Stimulated activated CD4-positive, alpha-beta T cell treated with anti-CD3 and anti-CD28 coated beads, Interleukin-4, amount 100 ng/mL, for 1 hour (primary cell): ENCODE measurements around the gene TMEM39B.
A peak's percentile ranks its signal among the peaks of the same experiment; 100 is the strongest.
"Not testable (repeated sequence)": the region's sequence is repeated elsewhere in the genome, so short reads cannot be mapped to it uniquely, and the experiment has no call there.

Experiments
- DNase-seq: peaks from one replicate; pipeline ENCODE4 v3.0.0-alpha.2; 2020

The TMEM39B gene

GRCh38 chr1:32071758-32072621 lies 749 bp upstream of the TMEM39B start:
- no peak for DNase-seq

DNA sequence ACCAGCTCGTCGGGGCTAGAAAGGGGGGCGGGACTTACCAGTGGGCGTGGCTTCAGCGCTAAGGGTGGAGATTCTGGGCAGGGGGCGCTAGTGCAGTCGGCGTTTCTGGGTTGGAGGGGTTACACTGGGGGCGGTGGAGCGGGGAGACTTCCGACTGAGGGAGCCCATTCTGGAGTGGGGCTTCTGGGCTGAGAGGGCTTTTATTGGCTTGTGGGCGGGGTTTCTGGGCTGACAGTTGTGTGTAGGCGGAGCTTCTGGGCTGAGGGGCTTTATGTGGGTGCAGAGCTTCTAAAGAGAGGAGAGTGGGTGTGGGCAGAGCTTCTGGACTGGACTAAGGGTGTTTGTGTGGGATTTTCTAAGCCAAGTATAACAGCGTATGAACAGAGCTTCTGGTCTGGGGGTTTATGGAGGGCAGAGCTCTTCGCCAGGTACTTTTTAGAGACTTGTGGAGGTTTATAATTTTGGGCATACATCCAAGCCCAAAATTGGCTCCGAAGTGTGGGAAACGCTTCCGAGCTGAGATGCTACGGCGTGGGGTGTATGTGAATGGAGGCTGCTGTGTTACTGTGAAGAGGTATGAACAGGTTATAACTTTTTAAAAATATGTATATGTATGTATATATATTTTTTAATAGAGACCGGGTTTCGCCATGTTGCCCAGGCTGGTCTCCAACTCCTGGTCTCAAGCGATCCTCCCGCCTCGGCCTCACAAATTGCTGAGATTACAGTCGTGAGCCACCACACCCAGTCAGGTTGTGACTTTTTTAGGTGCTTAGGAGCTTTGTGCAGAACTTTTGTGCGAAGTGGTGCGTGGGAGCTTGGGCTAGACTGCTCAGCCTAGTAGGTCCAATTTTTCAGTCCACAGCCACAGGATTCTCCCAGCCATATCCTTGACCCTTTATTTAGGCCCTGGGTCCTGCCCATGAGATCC lies 825 bp downstream of the TMEM39B start:
- no peak for DNase-seq

GRCh38 chr1:32074841-32075240 lies 2.1 kb downstream of the TMEM39B start:
- DNase-seq: no peak

- DNase-seq: no peak
Observed at GRCh38 chr1:32077451-32077850, 4.7 kb downstream of the TMEM39B start.

- DNase-seq: no peak
Observed at GRCh38 chr1:32082022-32082421, 9.3 kb downstream of the TMEM39B start.

- DNase-seq: not testable (repeated sequence)
Observed at GRCh38 chr1:32086381-32086780, 13.6 kb downstream of the TMEM39B start.

- no peak for DNase-seq
Observed at GRCh38 chr1:32091176-32091575, 18.4 kb downstream of the TMEM39B start.

GRCh38 chr1:32091591-32091990 lies 18.9 kb downstream of the TMEM39B start:
- DNase-seq: no peak

GRCh38 chr1:32094746-32095521 lies 22.2 kb downstream of the TMEM39B start:
- DNase-seq: no peak

- DNase-seq: no peak
Observed at GRCh38 chr1:32099426-32099825, 26.7 kb downstream of the TMEM39B start.

GRCh38 chr1:32100359-32100758 lies 27.6 kb downstream of the TMEM39B start:
- no peak for DNase-seq

GRCh38 chr1:32100807-32101708 lies 28.3 kb downstream of the TMEM39B start:
- DNase-seq: no peak

DNA sequence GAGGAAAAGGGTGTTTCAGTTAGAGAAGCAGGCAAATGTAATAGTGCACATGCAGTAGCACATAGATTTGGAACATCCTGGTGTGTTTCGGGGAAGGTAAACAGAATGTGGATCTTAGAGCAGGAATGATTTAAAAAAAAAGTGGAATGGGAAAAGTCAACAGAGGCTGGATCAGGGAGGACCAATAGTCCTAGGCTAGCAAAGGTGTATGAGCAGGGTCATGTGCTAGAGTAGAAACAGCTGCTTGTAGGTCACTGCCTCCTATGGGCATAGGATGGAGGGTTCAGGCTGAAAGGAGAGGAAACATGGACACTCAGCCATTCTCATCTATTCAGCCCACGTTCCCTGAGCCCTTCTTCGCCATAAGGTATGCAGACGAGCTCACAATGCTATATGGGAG lies 31.4 kb downstream of the TMEM39B start:
- no peak for DNase-seq

GRCh38 chr1:32105338-32105737 lies 32.6 kb downstream of the TMEM39B start:
- DNase-seq: no peak

DNA sequence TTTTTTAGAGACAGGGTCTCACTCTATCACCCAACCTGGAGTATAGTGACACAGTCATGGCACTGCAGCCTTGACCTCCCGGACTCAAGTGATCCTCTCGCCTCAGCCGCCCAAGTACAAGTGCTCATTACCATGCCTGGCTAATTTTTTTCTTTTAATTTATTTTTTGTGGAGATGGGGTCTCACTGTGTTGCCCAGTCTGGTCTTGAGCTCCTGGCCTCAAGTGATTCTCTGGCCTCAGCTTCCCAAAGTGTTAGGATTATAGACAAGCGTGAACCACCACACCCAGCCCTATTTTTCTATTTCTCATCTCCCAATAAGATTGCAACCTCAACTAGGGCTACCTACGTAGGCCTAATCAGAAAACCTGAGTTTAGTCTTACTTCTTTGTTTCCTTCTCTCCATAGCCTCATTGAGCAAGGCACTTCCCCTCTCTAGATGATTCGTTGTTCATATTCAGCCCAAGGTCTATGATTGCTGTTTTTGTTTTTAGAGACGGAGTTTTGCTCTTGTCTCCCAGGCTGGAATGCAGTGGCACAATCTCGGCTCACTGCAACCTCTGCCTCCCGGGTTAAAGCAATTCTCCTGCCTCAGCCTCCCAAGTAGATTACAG lies 34.0 kb downstream of the TMEM39B start:
- no peak for DNase-seq

- DNase-seq: peak; percentile 84
Observed at GRCh38 chr1:32107742-32108661, 35.3 kb downstream of the TMEM39B start, which contains the start of gene KPNA6. KPNA6 (plus strand) TSS chr1:32108056; CDS start chr1:32108131, 75 bp downstream.

- no peak for DNase-seq
Observed at GRCh38 chr1:32111040-32111623, 38.4 kb downstream of the TMEM39B start.

DNA sequence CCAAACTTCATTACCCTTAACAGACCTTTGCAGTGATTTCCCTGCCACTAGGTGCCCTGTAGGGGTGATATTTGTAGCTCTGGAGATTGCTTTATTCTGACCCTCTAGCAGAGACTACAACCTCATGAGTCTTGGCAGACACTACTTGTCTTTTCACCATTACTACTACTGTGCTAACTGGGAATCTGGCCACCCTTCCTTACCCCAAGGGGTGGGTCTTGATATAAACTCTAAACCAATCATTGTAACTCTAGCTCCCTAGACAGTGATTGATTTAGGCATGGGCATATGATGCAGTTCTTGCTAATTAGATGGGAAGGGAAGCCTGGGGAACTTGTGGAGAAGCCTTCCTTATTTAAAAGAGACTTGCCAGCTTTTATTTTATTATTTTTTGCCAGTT lies 39.0 kb downstream of the TMEM39B start:
- no peak for DNase-seq

DNA sequence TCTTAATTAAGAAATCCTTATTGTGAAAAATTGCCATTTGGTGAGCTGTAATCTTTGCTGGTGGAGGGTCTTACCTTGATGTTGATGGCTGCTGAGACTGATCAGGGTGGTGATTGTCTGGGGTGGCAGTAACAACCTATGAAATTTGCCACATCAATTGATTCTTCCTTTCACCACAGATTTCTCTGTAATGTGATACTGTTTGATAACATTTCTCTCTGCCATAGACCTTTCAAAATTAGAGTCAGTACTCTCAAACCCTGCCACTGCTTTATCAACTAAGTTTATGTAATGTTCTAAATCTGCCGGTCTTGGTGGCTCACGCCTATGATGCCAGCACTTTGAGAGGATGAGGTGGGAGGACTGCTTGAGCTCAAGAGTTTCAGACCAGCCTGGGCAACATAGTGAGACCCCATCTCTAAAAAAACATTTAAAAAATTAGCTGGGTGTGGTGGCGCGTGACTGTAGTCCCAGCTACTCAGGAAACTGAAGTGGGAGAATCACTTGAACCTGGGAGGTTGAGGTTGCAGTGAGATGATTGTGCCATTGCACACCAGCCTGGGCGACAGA lies 40.2 kb downstream of the TMEM39B start:
- DNase-seq: no peak
